Measurements from ENCODE around the gene P2RX3.
"Not testable (repeated sequence)": the region's sequence is repeated elsewhere in the genome, so short reads cannot be mapped to it uniquely, and the experiment has no call there.

GRCh38 chr11:57336856-57337255 lies 1.3 kb upstream of the P2RX3 start:
- TF ChIP-seq RCOR1 (conservative IDR thresholded peaks at IDR 0.05; ENCODE audit: low read depth, low read length); MTA3 (IDR thresholded peaks at IDR 0.05; ENCODE audit: borderline replicate concordance, low read length); POLR2AphosphoS5 (IDR thresholded peaks at IDR 0.05; ENCODE audit: low read length); HCFC1 (IDR thresholded peaks at IDR 0.05; ENCODE audit: low read length): not testable (repeated sequence)
- TF ChIP-seq, protein P1, sequence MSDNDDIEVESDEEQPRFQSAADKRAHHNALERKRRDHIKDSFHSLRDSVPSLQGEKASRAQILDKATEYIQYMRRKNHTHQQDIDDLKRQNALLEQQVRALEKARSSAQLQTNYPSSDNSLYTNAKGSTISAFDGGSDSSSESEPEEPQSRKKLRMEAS (IDR thresholded peaks at IDR 0.05; ENCODE audit: low read depth, low read length): not testable (repeated sequence)
- TF ChIP-seq, protein P2, sequence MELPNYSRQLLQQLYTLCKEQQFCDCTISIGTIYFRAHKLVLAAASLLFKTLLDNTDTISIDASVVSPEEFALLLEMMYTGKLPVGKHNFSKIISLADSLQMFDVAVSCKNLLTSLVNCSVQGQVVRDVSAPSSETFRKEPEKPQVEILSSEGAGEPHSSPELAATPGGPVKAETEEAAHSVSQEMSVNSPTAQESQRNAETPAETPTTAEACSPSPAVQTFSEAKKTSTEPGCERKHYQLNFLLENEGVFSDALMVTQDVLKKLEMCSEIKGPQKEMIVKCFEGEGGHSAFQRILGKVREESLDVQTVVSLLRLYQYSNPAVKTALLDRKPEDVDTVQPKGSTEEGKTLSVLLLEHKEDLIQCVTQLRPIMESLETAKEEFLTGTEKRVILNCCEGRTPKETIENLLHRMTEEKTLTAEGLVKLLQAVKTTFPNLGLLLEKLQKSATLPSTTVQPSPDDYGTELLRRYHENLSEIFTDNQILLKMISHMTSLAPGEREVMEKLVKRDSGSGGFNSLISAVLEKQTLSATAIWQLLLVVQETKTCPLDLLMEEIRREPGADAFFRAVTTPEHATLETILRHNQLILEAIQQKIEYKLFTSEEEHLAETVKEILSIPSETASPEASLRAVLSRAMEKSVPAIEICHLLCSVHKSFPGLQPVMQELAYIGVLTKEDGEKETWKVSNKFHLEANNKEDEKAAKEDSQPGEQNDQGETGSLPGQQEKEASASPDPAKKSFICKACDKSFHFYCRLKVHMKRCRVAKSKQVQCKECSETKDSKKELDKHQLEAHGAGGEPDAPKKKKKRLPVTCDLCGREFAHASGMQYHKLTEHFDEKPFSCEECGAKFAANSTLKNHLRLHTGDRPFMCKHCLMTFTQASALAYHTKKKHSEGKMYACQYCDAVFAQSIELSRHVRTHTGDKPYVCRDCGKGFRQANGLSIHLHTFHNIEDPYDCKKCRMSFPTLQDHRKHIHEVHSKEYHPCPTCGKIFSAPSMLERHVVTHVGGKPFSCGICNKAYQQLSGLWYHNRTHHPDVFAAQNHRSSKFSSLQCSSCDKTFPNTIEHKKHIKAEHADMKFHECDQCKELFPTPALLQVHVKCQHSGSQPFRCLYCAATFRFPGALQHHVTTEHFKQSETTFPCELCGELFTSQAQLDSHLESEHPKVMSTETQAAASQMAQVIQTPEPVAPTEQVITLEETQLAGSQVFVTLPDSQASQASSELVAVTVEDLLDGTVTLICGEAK (IDR thresholded peaks at IDR 0.05; ENCODE audit: borderline replicate concordance): not testable (repeated sequence)
